HCT116 (cell line): ENCODE data around the gene FAM193A. TPM values are rescaled to one million over a fixed set of nuclear protein-coding genes. Genes with fewer than 3 reads are reported as not detected.

Source experiments
- ATAC-seq: fragments of 200-7000 bp; cut with Tn5 transposase; 2 replicates; pipeline ENCODE4 v1.9.1; 2020; ENCODE audit warnings: mild to moderate bottlenecking, moderate library complexity
- BruUV-seq: library from RNA; stranded (reverse); fragments of 400-500 nt; replicated peaks from 2 replicates; lab custom pipeline; 2021; lab: Mats Ljungman, UMichigan
- CTCF ChIA-PET: fragments of 300-600 bp; sonication (Branson Sonifier 250); formaldehyde crosslinking; loops from one replicate; lab custom pipeline; 2021; ENCODE audit warnings: antibody characterized with exemption; lab: Charles Lee
- POLR2A ChIA-PET: fragments of 300-600, 350-600 bp; sonication (Branson Sonifier 250); formaldehyde crosslinking; loops from one replicate; lab custom pipeline; 2021; ENCODE audit warnings: antibody characterized with exemption; lab: Charles Lee
- RAD21 ChIA-PET, 2 experiments: fragments of 300-600 bp; sonication (Branson Sonifier 250); formaldehyde crosslinking; loops; one replicate each; lab custom pipeline; 2023; ENCODE audit warnings: low total read pairs in 2 of 2; ENCODE audit not compliant: uncharacterized antibody in 2 of 2, unreplicated experiment in 2 of 2, low non-redundant PET in 1 of 2; lab: Charles Lee
- DNase-seq: peaks from one replicate; pipeline ENCODE4 v3.0.0-alpha.2; 2010; ENCODE audit warnings: low read depth, low spot score
- H2AFZ ChIP-seq: fragments of 200-600 bp; shearing (Covaris generic), sonication (generic); 2 replicates; pipeline ENCODE4 v1.6.1; 2017; ENCODE audit warnings: low read depth, mixed run types, mixed read lengths, antibody characterized with exemption, low read length; ENCODE audit not compliant: poor library complexity, severe bottlenecking
- H3K27ac ChIP-seq: 2 replicates; pipeline ENCODE4 v1.5.1; 2012; ENCODE audit warnings: low read depth, low read length
- H3K27me3 ChIP-seq: fragments of 200-600 bp; sonication (generic); 2 replicates; pipeline ENCODE4 v1.6.1; 2016; ENCODE audit warnings: mixed run types, low read length, mixed read lengths; ENCODE audit not compliant: insufficient read depth
- H3K36me3 ChIP-seq, 2 experiments: fragments of 200-500 bp in 1 of 2; fragments of 200-600 bp in 1 of 2; sonication (Bioruptor generic) in 1 of 2; sonication (generic) in 1 of 2; 2 replicates each; pipeline versions ENCODE4 v1.5.1 to v1.6.1; 2014 to 2016; ENCODE audit warnings: low read length in 2 of 2, inconsistent platforms in 1 of 2, mixed read lengths in 1 of 2, mixed run types in 1 of 2; ENCODE audit not compliant: insufficient read depth in 2 of 2, control insufficient read depth in 1 of 2
- H3K4me1 ChIP-seq, 2 experiments: fragments of 200-600 bp in 1 of 2; sonication (generic) in 1 of 2; 2 replicates each; pipeline versions ENCODE4 v1.5.1 to v1.6.1; 2012 to 2017; ENCODE audit warnings: low read length in 2 of 2, inconsistent platforms in 1 of 2, mild to moderate bottlenecking in 1 of 2, mixed read lengths in 1 of 2, mixed run types in 1 of 2, moderate library complexity in 1 of 2; ENCODE audit not compliant: insufficient read depth in 2 of 2, control insufficient read depth in 1 of 2
- H3K4me2 ChIP-seq: fragments of 200-600 bp; sonication (generic); 2 replicates; pipeline ENCODE4 v1.6.1; 2017; ENCODE audit warnings: mixed run types, low read length, mixed read lengths
- H3K4me3 ChIP-seq, 2 experiments: fragments of 200-600 bp in 1 of 2; sonication (generic) in 1 of 2; replicated peaks in 1 of 2; 2 replicates each; pipeline ENCODE4 v1.5.1; 2011 to 2016; ENCODE audit warnings: low read length in 2 of 2, control low read depth in 1 of 2, low read depth in 1 of 2, mild to moderate bottlenecking in 1 of 2, mixed read lengths in 1 of 2, mixed run types in 1 of 2
- H3K79me2 ChIP-seq: fragments of 200-600 bp; sonication (generic); 2 replicates; pipeline ENCODE4 v1.6.1; 2017; ENCODE audit warnings: mild to moderate bottlenecking, mixed run types, low read length, moderate library complexity, mixed read lengths; ENCODE audit not compliant: insufficient read depth
- H3K9ac ChIP-seq: fragments of 200-600 bp; sonication (generic); 2 replicates; pipeline ENCODE4 v1.6.1; 2016; ENCODE audit warnings: low read length, mixed read lengths
- H3K9me2 ChIP-seq: fragments of 200-600 bp; sonication (generic), shearing (Covaris generic); 2 replicates; pipeline ENCODE4 v1.6.1; 2017; ENCODE audit warnings: mixed run types, mild to moderate bottlenecking, moderate library complexity; ENCODE audit not compliant: insufficient read depth
- H3K9me3 ChIP-seq, 2 experiments: fragments of 200-500 bp in 1 of 2; fragments of 200-600 bp in 1 of 2; sonication (Bioruptor generic) in 1 of 2; sonication (generic) in 1 of 2; 2 replicates each; pipeline ENCODE4 v1.6.1; 2014 to 2017; ENCODE audit warnings: low read length in 2 of 2, mixed read lengths in 2 of 2, inconsistent platforms in 1 of 2, low read depth in 1 of 2, mild to moderate bottlenecking in 1 of 2, mixed run types in 1 of 2, moderate library complexity in 1 of 2; ENCODE audit not compliant: control insufficient read depth in 1 of 2, insufficient read depth in 1 of 2
- H4K20me1 ChIP-seq: fragments of 200-600 bp; sonication (generic), shearing (Covaris generic); 2 replicates; pipeline ENCODE4 v1.6.1; 2017; ENCODE audit warnings: mixed run types, mild to moderate bottlenecking, moderate library complexity; ENCODE audit not compliant: insufficient read depth
- ATF3 ChIP-seq: IDR thresholded peaks from 2 replicates; pipeline ENCODE4 v1.6.1; 2012
- EZH2phosphoT487 ChIP-seq: fragments of 200-600 bp; IDR thresholded peaks from 2 replicates; pipeline ENCODE4 v1.6.1; 2018; ENCODE audit warnings: antibody characterized with exemption, borderline replicate concordance
- POLR2A ChIP-seq: IDR thresholded peaks from 2 replicates; pipeline ENCODE4 v1.7.0; 2011; ENCODE audit warnings: borderline replicate concordance; ENCODE audit not compliant: insufficient read depth, insufficient read length; ENCODE audit errors: extremely low read depth
- YY1 ChIP-seq: IDR thresholded peaks from 2 replicates; pipeline ENCODE4 v1.6.1; 2011; ENCODE audit warnings: low read length, low read depth, moderate library complexity, mild to moderate bottlenecking; ENCODE audit not compliant: insufficient replicate concordance; ENCODE audit errors: extremely low read depth
- ZFX ChIP-seq: fragments of 450-650 bp; IDR thresholded peaks from 2 replicates; pipeline ENCODE4 v1.6.1; 2017
- ZNF274 ChIP-seq: fragments of 200-500 bp; sonication (Bioruptor generic); IDR thresholded peaks from 2 replicates; pipeline ENCODE4 v1.6.1; 2014; ENCODE audit warnings: mild to moderate bottlenecking, low read depth, low read length, inconsistent platforms
- intact Hi-C: fragments of 100-400 bp; cut with micrococcal nuclease; formaldehyde crosslinking; loops from 2 replicates; pipeline ENCODE4 v1.10.0; 2022
- total RNA-seq: library from RNA; stranded (reverse); gene quantifications from one replicate; pipeline ENCODE4 v1.2.1, GENCODE V29; 2021; ENCODE audit not compliant: unreplicated experiment

Gene FAM193A
- total RNA-seq, 1 experiment from 2014 or later, result 15.7 TPM

GRCh38 chr4:2660596-2661211, 124.3 kb downstream of the FAM193A start:
- peaks cover 3% of the 10 kb centered on the region; the same call in 1 of the 2 replicates for H4K20me1 ChIP-seq
- TF ChIP-seq ZFX (no peak), ATF3 (no peak)
- no peak overlapping the region for H2AFZ ChIP-seq
- peaks cover under 1% of the 10 kb centered on the region; the same call in 1 of the 2 replicates for H3K79me2 ChIP-seq
- H3K9me3 ChIP-seq, result no peaks in the 10 kb centered on the region
- DNase-seq (no peak), ATAC-seq (no peak)
- ChIA-PET CTCF (no interaction called here), RAD21 (no interaction called here), POLR2A (no interaction called here)
- no TSS peak for BruUV-seq
- H3K9me2 ChIP-seq, result no peaks in the 10 kb centered on the region
- H3K27me3 ChIP-seq, result no peaks in the 10 kb centered on the region
- peaks cover 6 to 11% of the 10 kb centered on the region in 2 experiments for H3K4me1 ChIP-seq
- no peak overlapping the region for H3K4me2 ChIP-seq
- no peak overlapping the region for H3K27ac ChIP-seq
- intact Hi-C loops, result no loop called here
- no peak overlapping the region for H3K4me3 ChIP-seq
- H3K9ac ChIP-seq, result no peak overlapping the region
- peaks cover 17 to 31% of the 10 kb centered on the region in 2 experiments for H3K36me3 ChIP-seq

- Histone ChIP-seq H2AFZ (no peak overlapping the region), H3K27ac (no peak overlapping the region), H3K79me2 (peaks cover 20% of the 10 kb centered on the region), H3K27me3 (no peaks in the 10 kb centered on the region), H4K20me1 (peaks cover 12% of the 10 kb centered on the region; the same call in 1 of the 2 replicates), H3K4me2 (no peak overlapping the region), H3K9ac (no peak overlapping the region), H3K9me3 (no peaks in the 10 kb centered on the region), H3K4me1 (peaks cover 9 to 17% of the 10 kb centered on the region in 2 experiments), H3K4me3 (no peak overlapping the region), H3K36me3 (peaks cover 16 to 31% of the 10 kb centered on the region in 2 experiments), H3K9me2 (no peaks in the 10 kb centered on the region)
- ChIA-PET CTCF (no interaction called here), POLR2A (no interaction called here), RAD21 (no interaction called here)
- TF ChIP-seq ZNF274 (no peak), EZH2phosphoT487 (no peak), POLR2A (no peak), YY1 (no peak)
- no peak for DNase-seq
- no peak for ATAC-seq
- BruUV-seq, result no TSS peak
- intact Hi-C loops, result no loop called here
Measured at GRCh38 chr4:2662598-2662997, 126.2 kb downstream of the FAM193A start.
